KMS-11 (cell line): ENCODE measurements around the gene IL1RAPL2.

Experiments used
- H2AFZ ChIP-seq: fragments of 200-600 bp; sonication (generic); 2 replicates; pipeline ENCODE4 v1.6.1; 2016; ENCODE audit warnings: antibody characterized with exemption, mixed run types, low read depth
- H3K27ac ChIP-seq: fragments of 200-600 bp; sonication (generic); 2 replicates; pipeline ENCODE4 v1.6.1; 2016; ENCODE audit warnings: mild to moderate bottlenecking, mixed run types
- H3K27me3 ChIP-seq: fragments of 200-600 bp; sonication (generic); 2 replicates; pipeline ENCODE4 v1.6.1; 2017; ENCODE audit warnings: mild to moderate bottlenecking, low read depth, mixed run types, moderate library complexity; ENCODE audit not compliant: insufficient read depth
- H3K36me3 ChIP-seq: fragments of 200-600 bp; sonication (generic); 2 replicates; pipeline ENCODE4 v1.6.1; 2017; ENCODE audit warnings: mild to moderate bottlenecking, mixed run types; ENCODE audit not compliant: insufficient read depth
- H3K4me1 ChIP-seq: fragments of 200-600 bp; sonication (generic); 2 replicates; pipeline ENCODE4 v1.6.1; 2016; ENCODE audit warnings: mild to moderate bottlenecking, low read depth, mixed run types; ENCODE audit not compliant: poor library complexity, severe bottlenecking
- H3K4me2 ChIP-seq: fragments of 200-600 bp; sonication (generic); 2 replicates; pipeline ENCODE4 v1.7.0; 2016; ENCODE audit warnings: mild to moderate bottlenecking, mixed run types
- H3K4me3 ChIP-seq: fragments of 200-600 bp; sonication (generic); IDR thresholded peaks from 2 replicates; pipeline ENCODE4 v1.6.1; 2017; ENCODE audit warnings: low read depth, low read length, mixed read lengths; ENCODE audit not compliant: insufficient read depth
- H3K79me2 ChIP-seq: fragments of 200-600 bp; sonication (generic); 2 replicates; pipeline ENCODE4 v1.6.1; 2016; ENCODE audit warnings: low read depth, mixed run types; ENCODE audit not compliant: insufficient read depth
- H3K9ac ChIP-seq: fragments of 200-600 bp; sonication (generic); 2 replicates; pipeline ENCODE4 v1.6.1; 2016; ENCODE audit warnings: mild to moderate bottlenecking, mixed run types
- H4K20me1 ChIP-seq: fragments of 200-600 bp; sonication (generic); 2 replicates; pipeline ENCODE4 v1.6.1; 2016; ENCODE audit warnings: mild to moderate bottlenecking, mixed run types; ENCODE audit not compliant: insufficient read depth
- TF ChIP-seq, protein P1 (sequence below): fragments of 200-600 bp; sonication (generic); conservative IDR thresholded peaks from 2 replicates; pipeline ENCODE4 v1.6.1; 2017; ENCODE audit warnings: low read depth, mild to moderate bottlenecking, antibody characterized with exemption, low read length, moderate library complexity, mixed read lengths

The IL1RAPL2 gene

DNA sequence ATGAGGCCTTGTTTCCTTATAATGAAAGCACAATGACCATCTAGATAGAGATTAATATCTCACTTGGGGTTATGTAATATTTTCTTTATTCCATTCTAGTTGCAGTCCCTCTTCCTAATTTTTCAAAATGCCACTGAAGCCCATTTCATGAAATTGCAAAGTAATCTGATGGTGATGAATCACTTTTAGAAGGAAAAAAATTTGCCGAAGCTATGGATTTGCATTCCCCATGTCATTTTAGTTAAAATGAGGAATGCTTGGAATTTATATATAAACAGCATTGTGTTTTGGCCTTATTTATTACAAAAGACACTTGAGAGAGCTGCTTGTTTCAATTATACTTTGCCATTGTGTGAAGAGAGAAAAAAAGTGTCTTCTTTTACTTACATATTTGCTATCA is 896.2 kb downstream of the IL1RAPL2 start:
- H3K4me2 ChIP-seq, result no peak overlapping the region
- H3K9ac ChIP-seq, result no peak overlapping the region
- peaks cover 12% of the 10 kb centered on the region for H3K4me1 ChIP-seq
- no peaks in the 10 kb centered on the region for H3K27me3 ChIP-seq
- no peak overlapping the region for H2AFZ ChIP-seq
- no peaks in the 10 kb centered on the region for H3K36me3 ChIP-seq
- H3K27ac ChIP-seq, result no peak overlapping the region
- no peak overlapping the region for H3K4me3 ChIP-seq
- TF ChIP-seq, protein P1, sequence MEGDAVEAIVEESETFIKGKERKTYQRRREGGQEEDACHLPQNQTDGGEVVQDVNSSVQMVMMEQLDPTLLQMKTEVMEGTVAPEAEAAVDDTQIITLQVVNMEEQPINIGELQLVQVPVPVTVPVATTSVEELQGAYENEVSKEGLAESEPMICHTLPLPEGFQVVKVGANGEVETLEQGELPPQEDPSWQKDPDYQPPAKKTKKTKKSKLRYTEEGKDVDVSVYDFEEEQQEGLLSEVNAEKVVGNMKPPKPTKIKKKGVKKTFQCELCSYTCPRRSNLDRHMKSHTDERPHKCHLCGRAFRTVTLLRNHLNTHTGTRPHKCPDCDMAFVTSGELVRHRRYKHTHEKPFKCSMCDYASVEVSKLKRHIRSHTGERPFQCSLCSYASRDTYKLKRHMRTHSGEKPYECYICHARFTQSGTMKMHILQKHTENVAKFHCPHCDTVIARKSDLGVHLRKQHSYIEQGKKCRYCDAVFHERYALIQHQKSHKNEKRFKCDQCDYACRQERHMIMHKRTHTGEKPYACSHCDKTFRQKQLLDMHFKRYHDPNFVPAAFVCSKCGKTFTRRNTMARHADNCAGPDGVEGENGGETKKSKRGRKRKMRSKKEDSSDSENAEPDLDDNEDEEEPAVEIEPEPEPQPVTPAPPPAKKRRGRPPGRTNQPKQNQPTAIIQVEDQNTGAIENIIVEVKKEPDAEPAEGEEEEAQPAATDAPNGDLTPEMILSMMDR, result no peak
- no peaks in the 10 kb centered on the region for H3K79me2 ChIP-seq
- H4K20me1 ChIP-seq, result no peaks in the 10 kb centered on the region

DNA sequence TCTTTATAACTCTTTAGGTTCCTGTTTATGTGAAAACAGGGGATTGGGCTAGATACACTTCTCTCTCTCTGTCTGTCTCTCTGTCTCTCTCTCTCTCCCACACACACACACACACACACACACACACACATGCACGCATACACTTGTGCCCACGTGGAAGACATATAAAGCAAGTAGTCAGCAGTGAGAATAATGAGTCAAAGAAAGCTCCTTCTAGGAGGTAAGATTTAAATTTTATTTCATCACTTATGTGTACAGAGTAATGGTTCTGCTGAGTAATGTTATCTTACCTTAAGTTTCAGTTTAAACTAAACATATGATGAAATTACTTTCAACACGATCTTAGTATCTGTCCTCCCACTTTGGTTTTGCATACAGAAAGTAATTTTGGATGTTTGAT is 897.5 kb downstream of the IL1RAPL2 start:
- H3K27ac ChIP-seq, result no peak overlapping the region
- no peaks in the 10 kb centered on the region for H3K36me3 ChIP-seq
- H4K20me1 ChIP-seq, result no peaks in the 10 kb centered on the region
- no peaks in the 10 kb centered on the region for H3K79me2 ChIP-seq
- H3K4me2 ChIP-seq, result no peak overlapping the region
- no peak overlapping the region for H2AFZ ChIP-seq
- H3K27me3 ChIP-seq, result no peaks in the 10 kb centered on the region
- H3K9ac ChIP-seq, result no peak overlapping the region
- H3K4me3 ChIP-seq, result no peak overlapping the region
- peaks cover 12% of the 10 kb centered on the region for H3K4me1 ChIP-seq
- TF ChIP-seq, protein P1, result no peak

DNA sequence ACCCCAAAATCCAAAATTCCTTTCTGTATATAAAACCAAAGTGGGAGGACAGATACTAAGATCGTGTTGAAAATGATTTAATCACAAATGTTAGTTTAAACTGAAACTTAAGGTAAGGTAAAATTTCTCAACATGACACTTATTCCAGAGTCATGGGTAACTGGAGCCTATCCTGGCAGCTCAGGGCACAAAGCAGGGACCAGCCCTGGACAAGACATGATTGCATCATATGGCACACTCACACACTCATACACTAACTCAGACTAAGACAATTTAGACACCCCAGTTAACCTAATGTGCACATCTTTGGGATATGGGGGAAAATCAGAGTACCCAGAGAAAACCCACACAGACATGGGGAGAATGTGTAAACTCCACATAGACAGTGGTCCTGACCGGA is 898.6 kb downstream of the IL1RAPL2 start:
- H3K27me3 ChIP-seq, result no peaks in the 10 kb centered on the region
- H2AFZ ChIP-seq, result no peak overlapping the region
- H3K9ac ChIP-seq, result no peak overlapping the region
- no peak overlapping the region for H3K4me2 ChIP-seq
- H4K20me1 ChIP-seq, result no peaks in the 10 kb centered on the region
- H3K36me3 ChIP-seq, result no peaks in the 10 kb centered on the region
- H3K4me3 ChIP-seq, result no peak overlapping the region
- TF ChIP-seq, protein P1, result no peak
- H3K4me1 ChIP-seq, result peaks cover 12% of the 10 kb centered on the region
- no peaks in the 10 kb centered on the region for H3K79me2 ChIP-seq
- no peak overlapping the region for H3K27ac ChIP-seq

DNA sequence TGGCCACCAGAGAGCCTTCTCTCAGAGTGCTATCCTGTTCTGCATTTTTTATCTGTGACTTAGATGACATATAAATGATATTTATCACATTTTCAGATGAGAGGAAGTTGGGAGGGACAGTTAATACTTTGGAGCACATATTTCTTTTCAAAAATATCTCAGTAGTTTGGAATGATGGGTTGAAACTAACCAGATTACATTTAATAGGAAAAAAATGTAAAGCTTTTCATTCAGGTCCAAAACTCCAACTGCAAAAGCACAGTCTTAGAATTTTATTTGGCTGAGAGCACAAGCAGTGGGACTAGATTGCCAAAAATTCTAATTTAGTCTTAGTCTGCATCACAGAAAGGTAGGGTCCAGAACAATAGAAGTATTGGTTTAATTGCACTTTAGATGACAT is 902.7 kb downstream of the IL1RAPL2 start:
- no peaks in the 10 kb centered on the region for H3K79me2 ChIP-seq
- H3K27me3 ChIP-seq, result no peaks in the 10 kb centered on the region
- H3K27ac ChIP-seq, result no peak overlapping the region
- TF ChIP-seq, protein P1, result no peak
- H3K9ac ChIP-seq, result no peak overlapping the region
- H3K4me1 ChIP-seq, result no peaks in the 10 kb centered on the region
- no peak overlapping the region for H2AFZ ChIP-seq
- H4K20me1 ChIP-seq, result no peaks in the 10 kb centered on the region
- H3K4me2 ChIP-seq, result no peak overlapping the region
- H3K36me3 ChIP-seq, result no peaks in the 10 kb centered on the region
- no peak overlapping the region for H3K4me3 ChIP-seq
